ENCODE data around the gene PCDHGB7. TPM values are rescaled to one million over a fixed set of nuclear protein-coding genes. Genes with fewer than 3 reads are reported as not detected.

Gene PCDHGB7
- total RNA-seq, 1 experiment from 2014 or later, result 10.5 TPM

GRCh38 chr5:141420855-141421488, 3.5 kb downstream of the PCDHGB7 start, which contains the start of gene PCDHGA11:
Gene PCDHGA11, plus strand, starts transcription at chr5:141421051. Its CDS starts 177 bp downstream, at chr5:141421228.
- peaks cover 35% of the 10 kb centered on the region for H3K9me3 Mint-ChIP-seq

GRCh38 chr5:141421489-141421855, 4.0 kb downstream of the PCDHGB7 start:
- H3K4me1 Mint-ChIP-seq, result peaks cover 26% of the 10 kb centered on the region
- peaks cover 35% of the 10 kb centered on the region for H3K9me3 Mint-ChIP-seq
- peak overlapping the region; percentile 81 for H3K4me3 Mint-ChIP-seq
- H3K27ac Mint-ChIP-seq, result no peak overlapping the region; the same call in 1 of the 2 replicates
- peaks cover 14% of the 10 kb centered on the region for H3K27me3 Mint-ChIP-seq (ENCODE audit: low read depth)
- H3K36me3 Mint-ChIP-seq, result peaks cover 65% of the 10 kb centered on the region
- TF ChIP-seq ZNF671 (CRISPR knock-in tag; IDR thresholded peaks at IDR 0.05), result no peak
- no peak for TF ChIP-seq ZNF423 (CRISPR knock-in tag; IDR thresholded peaks at IDR 0.05)
- POLR2A ChIA-PET, result interaction anchor here (1.3 kb wide), 2 partner anchors 92 to 139 kb away, joined by 3 read pairs; no protein-coding TSS in a partner anchor
- no peak for ATAC-seq
- CTCF ChIA-PET, result interaction anchor here (0.6 to 3.6 kb wide), 45 partner anchors 9 to 327 kb away, joined by 3 to 131 read pairs (median 8); partner anchors contain the start of genes DIAPH1, PCDHB10, PCDHB11 and PCDHB14
- no peak for DNase-seq (ENCODE audit: low spot score)

More at GRCh38 chr5:141420855-141421488, 3.5 kb downstream of the PCDHGB7 start, which contains the start of gene PCDHGA11:
- Mint-ChIP-seq H3K4me3 (peak within 1 kb of the TSS; percentile 81), H3K36me3 (peaks cover 61% of the 10 kb centered on the region), H3K27ac (peak within 1 kb of the TSS; percentile 47), H3K27me3 (ENCODE audit: low read depth) (peaks cover 14% of the 10 kb centered on the region), H3K4me1 (peaks cover 26% of the 10 kb centered on the region)
- ATAC-seq, result peak; percentile 52
- ChIA-PET CTCF (interaction anchor here (0.6 to 3.6 kb wide), 50 partner anchors 8 to 326 kb away, joined by 3 to 131 read pairs (median 6); partner anchors contain the start of genes DIAPH1, PCDHB10, PCDHB11 and PCDHB14), POLR2A (interaction anchor here (0.8 to 1.4 kb wide), 4 partner anchors 88 to 143 kb away, joined by 3 to 4 read pairs (median 3); no protein-coding TSS in a partner anchor)
- DNase-seq (ENCODE audit: low spot score), result peak; percentile 77
- no peak for TF ChIP-seq PRRX2 (CRISPR knock-in tag; IDR thresholded peaks at IDR 0.05)
- TF ChIP-seq CTCF (IDR thresholded peaks at IDR 0.05), result peak; percentile 68

GRCh38 chr5:141422742-141423291, 5.3 kb downstream of the PCDHGB7 start:
- ChIA-PET POLR2A (no interaction called here), CTCF (interaction anchor here (0.7 to 3.6 kb wide), 7 partner anchors 10 to 135 kb away, joined by 3 to 131 read pairs (median 7); partner anchors contain the start of genes PCDHGA10 and PCDHGB3)
- Mint-ChIP-seq H3K4me3 (no peak overlapping the region), H3K9me3 (peaks cover 40% of the 10 kb centered on the region), H3K27me3 (ENCODE audit: low read depth) (peaks cover 14% of the 10 kb centered on the region), H3K27ac (no peak overlapping the region), H3K36me3 (peaks cover 77% of the 10 kb centered on the region), H3K4me1 (peaks cover 26% of the 10 kb centered on the region)
- TF ChIP-seq FOXP1 (CRISPR knock-in tag; IDR thresholded peaks at IDR 0.05; ENCODE audit: borderline replicate concordance) (peak; percentile 18; the same call in 1 of the 2 replicates), RELA (CRISPR knock-in tag; IDR thresholded peaks at IDR 0.05; ENCODE audit: borderline replicate concordance) (0 out of 2 replicates have a peak, but pooled peaks have one; percentile 67), E2F5 (CRISPR knock-in tag; IDR thresholded peaks at IDR 0.05) (no peak)
- no peak for DNase-seq (ENCODE audit: low spot score)
- no peak for ATAC-seq

GRCh38 chr5:141427783-141428426, 10.4 kb downstream of the PCDHGB7 start:
- Mint-ChIP-seq H3K27ac (peak overlapping the region; percentile 30; the same call in 1 of the 2 replicates), H3K36me3 (peaks cover 69% of the 10 kb centered on the region), H3K9me3 (peaks cover 37% of the 10 kb centered on the region), H3K4me3 (no peak overlapping the region), H3K27me3 (ENCODE audit: low read depth) (no peaks in the 10 kb centered on the region), H3K4me1 (no peaks in the 10 kb centered on the region)
- CTCF ChIA-PET, result interaction anchor here (0.9 to 2.5 kb wide), 9 partner anchors 10 to 136 kb away, joined by 3 to 6 read pairs (median 3); partner anchors contain the start of genes PCDHGA10, PCDHGA3 and PCDHGB7
- DNase-seq (ENCODE audit: low spot score) (no peak), ATAC-seq (peak; percentile 53; the same call in 1 of the 2 replicates)
- POLR2A ChIA-PET, result no interaction called here
- TF ChIP-seq FOXP4 (CRISPR knock-in tag; IDR thresholded peaks at IDR 0.05), result no peak
- no peak for TF ChIP-seq ZNF138 (CRISPR knock-in tag; conservative IDR thresholded peaks at IDR 0.05)
- no peak for TF ChIP-seq ZNF416 (CRISPR knock-in tag; IDR thresholded peaks at IDR 0.05)
- TF ChIP-seq NFYB (CRISPR knock-in tag; conservative IDR thresholded peaks at IDR 0.05; ENCODE audit: low read depth), result no peak
- no peak for TF ChIP-seq PRDM15 (CRISPR knock-in tag; IDR thresholded peaks at IDR 0.05)
- TF ChIP-seq EMX1 (CRISPR knock-in tag; IDR thresholded peaks at IDR 0.05), result no peak
- TF ChIP-seq OVOL2 (CRISPR knock-in tag; IDR thresholded peaks at IDR 0.05; ENCODE audit: borderline replicate concordance), result no peak

Data from WTC11 (cell line).